OCI-LY3 (cell line): ENCODE measurements around the gene NPPC.

ENCODE experiments used
- H2AFZ ChIP-seq: fragments of 200-600, 300-600 bp; shearing (Covaris generic); 2 replicates; pipeline ENCODE4 v1.6.0; 2014; ENCODE audit warnings: antibody characterized with exemption, low read depth, low read length
- H3K27ac ChIP-seq: fragments of 200-600, 300-600 bp; sonication (generic); 2 replicates; pipeline ENCODE4 v1.5.1; 2014; ENCODE audit warnings: mild to moderate bottlenecking, low read length, moderate library complexity, mixed read lengths
- H3K27me3 ChIP-seq: fragments of 200-600, 300-600 bp; sonication (generic); 2 replicates; pipeline ENCODE4 v1.6.1; 2014; ENCODE audit warnings: low read depth, low read length, mixed read lengths
- H3K36me3 ChIP-seq: fragments of 200-600, 300-600 bp; sonication (generic); replicated peaks from 2 replicates; pipeline ENCODE3; 2014; ENCODE audit warnings: low read depth, low read length, mixed read lengths
- H3K4me1 ChIP-seq: fragments of 300-600, 200-600 bp; sonication (generic); 2 replicates; pipeline ENCODE4 v1.6.1; 2014; ENCODE audit warnings: low read length, mixed read lengths
- H3K4me2 ChIP-seq: fragments of 200-600, 300-600 bp; sonication (generic); 2 replicates; pipeline ENCODE4 v1.6.1; 2014; ENCODE audit warnings: low read length, mixed read lengths
- H3K4me3 ChIP-seq: fragments of 300-600, 200-600 bp; sonication (generic); 2 replicates; pipeline ENCODE4 v1.5.1; 2014; ENCODE audit warnings: antibody characterized with exemption, mild to moderate bottlenecking, low read length, moderate library complexity
- H3K79me2 ChIP-seq: fragments of 300-600, 200-600 bp; shearing (Covaris generic); 2 replicates; pipeline ENCODE4 v1.6.1; 2014; ENCODE audit warnings: mild to moderate bottlenecking, low read length, mixed read lengths
- H3K9ac ChIP-seq: fragments of 300-600, 200-600 bp; shearing (Covaris generic); 2 replicates; pipeline ENCODE4 v1.6.0; 2014; ENCODE audit warnings: mild to moderate bottlenecking, low read length, moderate library complexity
- H3K9me3 ChIP-seq: fragments of 200-600, 300-600 bp; shearing (Covaris generic); 2 replicates; pipeline ENCODE4 v1.6.1; 2014; ENCODE audit warnings: low read length, mixed read lengths; ENCODE audit not compliant: insufficient read depth
- H4K20me1 ChIP-seq: fragments of 200-600, 300-600 bp; sonication (generic); 2 replicates; pipeline ENCODE4 v1.6.1; 2016; ENCODE audit warnings: low read length, mixed read lengths; ENCODE audit not compliant: insufficient read depth
- CTCF ChIP-seq: fragments of 200-600, 300-600 bp; sonication (generic); IDR thresholded peaks from 2 replicates; pipeline ENCODE4 v1.5.1; 2014; ENCODE audit warnings: antibody characterized with exemption, low read length, low read depth
- EZH2phosphoT487 ChIP-seq: fragments of 200-600 bp; shearing (Covaris generic); IDR thresholded peaks from 2 replicates; pipeline ENCODE4 v1.6.1; 2018; ENCODE audit warnings: antibody characterized with exemption, mixed run types, low read depth

The NPPC gene

GRCh38 chr2:231919341-231920035, 6.7 kb downstream of the NPPC start:
- H3K9ac ChIP-seq, result no peak overlapping the region
- H3K79me2 ChIP-seq, result no peaks in the 10 kb centered on the region
- H3K9me3 ChIP-seq, result no peaks in the 10 kb centered on the region
- no peak overlapping the region for H2AFZ ChIP-seq
- H3K36me3 ChIP-seq, result no peaks in the 10 kb centered on the region
- no peak for TF ChIP-seq EZH2phosphoT487
- no peak for TF ChIP-seq CTCF
- H3K4me3 ChIP-seq, result no peak overlapping the region
- no peak overlapping the region for H3K4me2 ChIP-seq
- H4K20me1 ChIP-seq, result no peaks in the 10 kb centered on the region
- H3K27me3 ChIP-seq, result no peaks in the 10 kb centered on the region
- no peak overlapping the region for H3K27ac ChIP-seq
- H3K4me1 ChIP-seq, result no peaks in the 10 kb centered on the region

DNA sequence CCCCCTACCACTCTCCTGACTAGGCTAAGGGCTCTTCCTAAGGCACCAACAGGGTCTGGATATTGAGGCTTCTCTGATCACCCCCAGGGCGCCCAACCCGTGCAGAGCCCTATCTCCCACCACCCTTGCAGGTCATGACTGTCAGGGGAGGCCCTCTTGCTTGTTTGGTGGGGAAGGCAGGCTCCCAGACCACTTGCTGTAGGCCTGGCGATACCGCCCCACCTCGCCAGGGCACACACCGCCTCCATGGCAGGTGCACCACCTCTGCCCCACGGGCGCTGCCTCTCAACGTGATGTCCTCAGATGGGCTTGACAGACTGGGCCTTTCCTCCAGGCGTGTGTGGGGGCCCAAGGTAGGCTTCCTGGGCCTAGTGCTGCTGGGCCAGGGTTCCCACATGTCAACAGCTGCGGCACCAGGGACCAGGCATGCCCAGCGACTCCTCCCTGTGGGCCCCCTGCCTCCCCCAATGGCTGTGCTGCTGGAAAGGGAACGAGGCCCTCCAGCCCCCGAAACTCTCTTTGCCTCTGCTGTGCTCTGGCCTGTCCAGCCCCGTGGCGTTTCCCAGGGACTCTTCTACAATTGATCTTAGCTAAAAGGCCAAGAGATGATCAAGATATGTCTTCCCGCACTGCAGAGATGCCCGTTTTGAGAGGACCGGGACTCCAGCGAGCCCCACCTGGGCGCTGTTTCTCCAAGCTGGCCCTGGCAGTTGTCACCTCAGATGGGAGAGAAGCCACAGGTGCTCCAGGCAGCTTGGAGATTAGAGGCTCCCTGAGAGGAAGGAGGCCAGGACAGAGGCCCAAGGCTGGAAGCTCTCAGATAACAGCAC, 7.5 kb downstream of the NPPC start:
- no peak overlapping the region for H3K4me3 ChIP-seq
- H3K36me3 ChIP-seq, result no peaks in the 10 kb centered on the region
- H3K9ac ChIP-seq, result no peak overlapping the region
- H3K9me3 ChIP-seq, result no peaks in the 10 kb centered on the region
- no peaks in the 10 kb centered on the region for H3K79me2 ChIP-seq
- TF ChIP-seq EZH2phosphoT487 (no peak), CTCF (no peak)
- no peaks in the 10 kb centered on the region for H3K4me1 ChIP-seq
- H4K20me1 ChIP-seq, result no peaks in the 10 kb centered on the region
- H3K4me2 ChIP-seq, result no peak overlapping the region
- H3K27ac ChIP-seq, result no peak overlapping the region
- no peaks in the 10 kb centered on the region for H3K27me3 ChIP-seq
- H2AFZ ChIP-seq, result no peak overlapping the region

DNA sequence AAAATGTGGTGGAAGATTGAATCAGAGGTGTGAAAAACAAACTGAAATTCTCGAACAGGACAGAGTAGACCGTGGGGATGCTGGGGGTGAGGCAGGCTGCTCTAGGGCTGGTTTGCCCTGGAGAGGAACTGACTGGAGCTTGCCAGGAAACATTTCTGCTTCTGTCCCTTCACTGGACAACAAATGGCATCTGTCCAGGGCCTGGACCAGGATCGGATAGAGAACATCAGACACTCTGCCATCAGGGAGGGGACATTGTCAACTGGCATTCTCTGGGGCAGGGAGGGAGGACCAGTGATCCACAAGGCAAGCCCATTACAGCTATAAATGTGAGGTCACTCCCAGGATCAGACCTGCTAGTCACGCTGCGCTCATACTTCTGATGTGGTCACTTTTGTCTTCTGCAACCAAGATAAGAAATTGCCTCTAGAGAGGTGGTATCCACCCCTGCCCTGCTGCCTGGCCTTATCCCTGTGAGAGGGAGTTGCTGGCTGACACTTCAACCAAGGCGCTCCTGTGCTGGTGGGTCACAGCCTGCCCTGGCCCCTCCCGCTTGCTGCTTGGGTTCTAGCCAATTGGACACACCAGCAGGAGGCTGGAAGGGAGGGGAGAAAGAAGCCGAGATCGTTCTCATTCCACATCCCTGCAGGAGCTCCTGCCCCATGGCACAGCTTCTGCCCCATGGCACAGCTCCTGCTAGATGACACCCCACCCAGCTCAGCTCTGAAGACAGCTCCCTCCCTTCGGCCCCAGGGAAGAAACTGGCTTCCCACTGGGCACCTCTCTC, 8.7 kb downstream of the NPPC start:
- Histone ChIP-seq H3K9me3 (no peaks in the 10 kb centered on the region), H3K9ac (no peak overlapping the region), H3K27ac (no peak overlapping the region), H3K4me1 (no peaks in the 10 kb centered on the region), H3K27me3 (no peaks in the 10 kb centered on the region), H2AFZ (no peak overlapping the region), H3K36me3 (no peaks in the 10 kb centered on the region), H3K4me2 (no peak overlapping the region), H3K79me2 (no peaks in the 10 kb centered on the region), H3K4me3 (no peak overlapping the region), H4K20me1 (no peaks in the 10 kb centered on the region)
- no peak for TF ChIP-seq CTCF
- TF ChIP-seq EZH2phosphoT487, result no peak
